Daoy (cell line): ENCODE measurements around the gene PSMC3. TPM values are rescaled to one million over a fixed set of nuclear protein-coding genes. Genes with fewer than 3 reads are reported as not detected.
A peak's percentile ranks its signal among the peaks of the same experiment; 100 is the strongest.

Experiments
- DNase-seq: peaks from one replicate; pipeline ENCODE4 v3.0.0-alpha.2; 2015; ENCODE audit warnings: low read depth
- total RNA-seq: library from RNA; depleted of rRNA; stranded (reverse); fragments of >200 nt; shearing (Covaris generic); gene quantifications from 2 replicates; pipeline ENCODE4 v1.2.3, GENCODE V29; 2014; rRNA removed

The PSMC3 gene
- total RNA-seq = 272 and 370 TPM in 2 replicates

DNA sequence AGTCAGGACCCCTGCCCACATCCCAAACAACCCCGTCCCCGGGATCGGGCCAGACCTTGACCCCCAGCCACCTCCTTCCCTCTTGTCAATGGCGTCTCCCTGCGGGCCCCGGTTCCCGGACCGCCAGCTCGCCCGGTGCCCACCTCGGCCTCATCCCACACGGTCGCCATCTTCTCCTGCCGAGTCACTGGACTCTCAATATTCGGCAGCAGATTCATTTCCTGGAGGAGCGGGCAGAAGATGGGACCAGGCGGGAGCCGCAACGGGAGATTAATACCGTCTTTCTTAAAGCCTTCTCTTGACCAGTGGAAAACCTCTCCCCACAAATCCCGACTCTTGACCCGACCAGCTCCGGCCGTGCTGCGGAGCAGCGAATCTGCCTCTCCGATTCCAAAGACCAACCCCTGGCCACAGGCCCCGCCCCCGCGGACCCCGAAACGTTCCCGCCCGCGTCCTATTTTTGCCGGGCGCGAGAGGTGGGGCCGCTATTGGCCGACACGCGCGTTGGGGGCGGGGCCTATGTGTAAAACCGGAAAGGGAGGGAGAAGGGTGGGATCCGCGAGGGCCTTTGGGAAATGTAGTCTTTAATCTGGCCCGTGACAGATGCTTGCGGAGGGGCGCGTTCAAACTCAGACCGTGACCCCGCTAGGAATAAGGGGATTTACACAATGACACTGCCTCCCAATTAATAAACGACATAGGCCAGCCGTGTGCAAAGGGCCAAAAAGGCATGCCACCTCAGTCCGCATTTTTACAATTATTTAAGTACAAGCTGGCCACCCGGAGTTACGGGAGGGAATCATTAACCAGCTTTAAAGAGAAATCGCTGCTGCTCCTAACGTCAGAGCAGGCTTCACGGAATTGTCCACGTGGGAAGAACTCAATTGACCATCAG lies at the start of gene PSMC3:
Gene PSMC3 (minus strand): TSS at position 378 of the 895 bp plus-strand sequence. CDS start 160 bp downstream, at position 218.
- DNase-seq = peak; percentile 97

DNA sequence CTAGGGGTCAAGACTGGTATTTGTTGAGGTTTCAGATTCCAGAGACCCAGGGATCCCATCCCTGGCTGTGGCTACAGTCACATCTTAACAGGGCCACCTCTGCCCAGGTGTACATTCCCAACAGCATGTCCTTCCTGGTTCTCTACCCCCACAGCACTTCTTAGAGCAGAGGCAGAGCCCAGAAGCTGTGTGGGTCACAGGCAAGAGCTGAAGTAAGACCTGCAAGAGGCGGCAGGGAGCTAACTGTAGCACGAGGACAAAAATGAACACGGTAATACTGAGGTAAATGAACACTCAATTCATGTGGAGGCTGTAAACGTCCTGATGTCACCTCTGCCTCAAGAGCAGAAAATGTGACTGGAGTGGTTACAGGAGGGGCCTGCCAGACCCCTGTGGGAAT lies 44.4 kb upstream of the PSMC3 start:
- DNase-seq = no peak

DNA sequence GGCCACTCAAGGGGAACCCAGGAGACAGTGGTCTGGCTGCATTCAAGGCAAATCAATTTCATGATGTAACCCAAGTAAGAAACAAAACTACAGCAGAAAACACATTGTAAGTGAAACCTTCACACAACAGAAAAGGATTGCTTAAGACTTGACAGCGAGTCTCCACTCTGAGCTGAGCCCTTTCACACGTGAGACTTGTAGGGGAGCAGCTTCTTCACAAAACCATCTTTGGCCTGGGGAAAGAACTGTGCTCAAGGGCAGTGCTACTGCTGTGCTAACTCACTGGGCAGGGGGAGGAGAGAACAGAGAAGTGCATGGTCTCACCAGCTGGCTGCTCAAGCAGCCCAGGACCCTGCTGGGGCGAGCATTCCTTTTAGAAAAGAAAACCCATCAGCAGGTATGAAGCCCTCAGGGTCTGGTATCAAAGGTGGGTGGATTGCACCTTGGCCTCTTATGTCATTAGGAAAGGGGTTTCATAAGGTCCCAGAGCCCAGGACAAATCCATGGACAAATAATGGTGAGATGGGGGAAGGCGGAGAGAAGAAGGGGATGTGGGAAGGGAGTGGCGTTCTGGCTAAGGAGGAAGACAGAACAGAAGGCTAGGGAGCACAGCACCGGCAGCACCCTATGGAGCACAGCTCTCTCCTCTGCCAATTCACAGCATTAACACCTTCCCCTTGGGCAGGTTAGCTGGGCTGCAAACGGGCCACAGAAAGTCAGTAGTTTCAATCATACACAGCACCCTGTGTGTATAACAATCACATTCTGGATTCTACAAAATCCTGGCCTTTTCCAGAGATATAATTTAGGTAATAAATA lies 43.3 kb upstream of the PSMC3 start:
- no peak for DNase-seq

DNA sequence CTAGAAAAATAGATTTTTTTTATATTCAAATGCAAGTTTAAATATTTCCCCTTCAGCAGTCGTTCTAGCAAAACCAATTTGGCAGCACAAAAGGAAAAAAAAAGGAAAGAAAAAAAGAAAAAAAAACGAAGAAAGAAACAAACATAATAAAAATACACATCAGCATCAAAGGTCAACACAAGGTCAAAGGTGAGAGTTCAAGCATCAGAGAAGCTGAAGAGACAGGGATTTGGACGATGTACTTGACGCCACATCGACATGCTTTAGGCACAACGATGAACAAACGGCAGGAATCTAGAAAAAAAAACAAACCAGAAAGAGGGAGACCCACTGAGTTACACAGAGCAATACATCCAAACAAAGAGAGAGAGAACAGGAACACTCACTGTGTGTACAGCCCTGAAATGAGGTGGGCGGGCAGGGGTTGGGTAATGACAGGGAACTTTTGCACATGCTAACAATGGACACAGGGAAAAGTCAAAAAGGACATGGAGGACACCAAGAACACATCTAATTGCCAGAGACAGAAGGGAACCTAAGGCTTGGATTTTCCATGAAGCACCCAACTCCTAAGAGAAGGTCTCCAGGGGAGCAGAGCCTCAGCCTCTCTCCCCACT lies 42.5 kb upstream of the PSMC3 start:
- DNase-seq = no peak

DNA sequence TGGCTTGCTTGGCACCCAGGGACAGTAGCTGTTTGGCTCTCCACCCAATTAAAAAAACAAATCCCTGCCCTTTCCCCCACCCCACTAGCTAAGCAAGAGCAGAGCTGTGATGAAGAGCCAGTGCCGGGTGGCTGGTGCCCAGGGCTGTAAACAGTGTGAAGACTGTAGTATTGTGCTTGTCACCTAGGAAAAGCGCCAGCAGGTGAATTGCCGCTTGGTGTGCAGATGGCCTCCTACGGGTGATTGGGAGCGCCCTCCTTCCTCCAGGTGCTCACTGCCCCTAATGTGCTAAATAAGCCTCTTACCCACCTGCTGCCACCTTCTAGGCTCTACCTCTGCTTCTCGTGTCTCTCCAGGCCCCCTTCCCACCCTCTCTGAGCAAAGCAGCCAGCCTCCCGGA lies 41.1 kb upstream of the PSMC3 start:
- no peak for DNase-seq

DNA sequence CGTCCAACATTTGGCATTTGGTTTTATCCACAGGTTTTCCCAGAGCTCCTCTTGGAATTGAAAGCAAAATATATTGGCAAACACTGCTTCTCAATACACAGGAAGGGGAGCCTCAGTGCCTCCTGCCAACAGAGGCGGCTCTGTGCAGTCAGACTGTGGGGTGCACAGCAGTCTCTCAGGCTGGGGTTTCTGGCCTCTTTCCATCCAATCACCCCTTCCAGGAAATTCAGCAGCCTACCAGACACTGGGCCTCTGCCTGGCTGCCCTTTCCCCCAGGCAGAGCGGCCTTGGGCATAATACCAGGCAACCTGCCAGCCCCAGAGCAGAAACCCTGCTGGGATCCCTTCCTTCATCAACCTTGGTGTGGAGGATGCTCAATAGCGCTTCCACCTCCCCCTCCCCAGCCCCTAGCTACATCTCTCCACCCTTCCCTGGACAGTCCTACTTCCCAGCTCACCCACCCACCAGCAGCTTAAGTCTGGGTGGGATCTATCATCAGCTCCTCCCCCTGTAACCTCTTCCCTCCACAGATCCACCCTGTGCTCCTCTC lies 40.5 kb upstream of the PSMC3 start:
- peak; percentile 40 for DNase-seq

DNA sequence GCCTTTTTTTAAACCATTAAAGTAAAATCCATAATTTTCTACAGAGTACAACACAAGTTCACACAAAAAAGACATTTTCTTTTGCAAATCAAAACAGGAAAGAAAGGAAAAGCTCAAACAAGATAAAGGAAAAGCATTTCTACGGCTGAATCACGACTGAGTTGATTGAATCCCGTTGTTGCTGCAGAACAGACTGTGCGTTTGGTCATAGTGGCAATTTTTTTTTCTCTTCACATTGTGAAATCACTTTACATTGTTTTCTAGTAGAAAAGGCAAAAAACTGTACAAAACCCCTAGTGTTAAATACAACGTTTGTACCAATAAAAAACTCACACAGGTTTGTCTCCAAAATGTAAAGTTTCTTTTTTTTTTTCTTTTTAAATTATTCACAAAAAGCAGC lies 40.0 kb upstream of the PSMC3 start:
- no peak for DNase-seq

DNA sequence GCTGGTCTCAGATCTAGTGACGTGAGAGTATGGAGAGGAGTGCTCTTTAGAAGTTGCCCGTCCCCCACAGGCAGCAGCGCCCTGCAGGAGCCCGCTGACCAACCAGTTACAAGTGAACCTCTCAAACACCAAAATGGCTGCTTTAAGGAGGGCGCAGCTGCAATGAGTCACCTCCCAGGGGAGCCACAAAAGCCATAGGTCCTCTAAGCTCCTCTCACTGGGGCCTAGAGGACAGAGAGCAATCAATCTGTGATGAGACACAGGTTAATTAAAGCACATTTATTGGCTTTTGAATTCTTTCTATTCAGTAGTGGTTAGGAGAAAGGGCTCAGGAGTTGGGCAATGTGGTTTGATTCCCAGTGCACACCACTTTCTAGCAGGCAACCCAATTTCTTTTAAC lies 38.2 kb upstream of the PSMC3 start:
- peak; percentile 58 for DNase-seq

DNA sequence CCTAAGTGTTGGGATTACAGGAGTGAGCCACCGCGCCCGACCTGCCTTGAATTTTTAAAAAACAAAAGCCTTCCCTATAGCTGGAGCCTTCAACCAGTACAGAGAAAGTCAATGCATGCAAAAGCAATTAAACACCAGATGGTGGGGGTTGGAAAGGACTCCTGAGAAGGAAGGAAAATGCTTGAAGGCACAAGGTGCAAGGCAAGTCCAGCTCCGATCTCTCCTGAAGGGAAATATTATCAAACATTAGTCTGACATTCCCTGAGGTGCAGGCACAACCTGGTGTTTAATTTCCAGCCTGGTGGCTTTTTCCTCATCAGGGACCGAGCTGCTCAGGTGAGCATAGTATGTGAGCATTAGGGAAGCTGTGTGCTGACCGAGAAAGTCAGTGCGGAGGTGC lies 35.6 kb upstream of the PSMC3 start:
- DNase-seq = no peak

DNA sequence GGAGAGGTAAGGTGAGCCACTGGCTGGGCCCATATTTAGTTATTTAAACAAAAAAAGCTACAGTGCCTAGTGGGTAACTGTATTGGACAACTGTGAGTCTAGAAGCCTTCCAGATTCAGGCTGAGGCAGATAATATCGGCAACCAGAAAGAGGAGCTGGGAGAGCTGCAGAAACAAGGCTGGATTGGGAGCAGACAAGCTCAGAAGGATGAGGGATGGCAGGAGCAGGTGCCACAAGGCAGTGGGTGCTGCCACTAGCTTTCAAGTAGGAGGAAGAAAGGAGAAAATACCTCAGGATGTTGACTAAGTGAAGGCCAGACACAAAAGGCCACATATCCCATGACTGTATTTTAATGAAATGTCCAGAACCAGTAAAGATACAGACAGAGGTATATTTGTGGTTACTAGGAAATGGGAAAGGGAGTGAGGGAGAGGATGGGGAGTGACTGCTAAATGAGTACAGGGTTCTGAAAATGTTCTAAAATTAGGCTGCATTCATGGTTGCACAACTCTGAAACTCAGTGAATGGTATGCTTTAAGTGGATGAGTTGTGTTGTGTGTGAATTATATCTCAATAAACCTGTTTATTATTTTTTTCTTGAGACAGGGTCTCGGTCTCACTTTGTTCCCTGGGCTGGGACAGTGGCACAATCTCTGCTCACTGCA lies 34.5 kb upstream of the PSMC3 start:
- DNase-seq = no peak

DNA sequence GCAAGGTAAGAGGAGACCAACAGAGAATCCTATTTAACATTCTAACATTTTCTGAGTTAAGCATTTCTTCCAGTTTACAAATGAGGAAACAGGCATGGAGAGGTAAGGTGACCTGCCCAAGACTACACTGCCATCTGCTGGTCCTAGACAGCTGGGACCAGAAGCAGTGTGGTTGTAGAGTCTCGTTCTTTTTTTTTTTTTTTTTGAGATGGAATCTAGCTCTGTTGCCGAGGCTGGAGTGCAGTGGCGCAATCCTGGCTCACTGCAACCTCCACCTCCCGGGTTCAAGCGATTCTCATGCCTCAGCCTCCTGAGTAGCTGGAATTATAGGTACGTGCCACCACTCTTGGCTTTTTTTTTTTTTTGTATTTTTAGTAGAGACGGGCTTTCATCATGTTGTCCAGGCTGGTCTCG lies 28.0 kb upstream of the PSMC3 start:
- DNase-seq = peak; percentile 79

DNA sequence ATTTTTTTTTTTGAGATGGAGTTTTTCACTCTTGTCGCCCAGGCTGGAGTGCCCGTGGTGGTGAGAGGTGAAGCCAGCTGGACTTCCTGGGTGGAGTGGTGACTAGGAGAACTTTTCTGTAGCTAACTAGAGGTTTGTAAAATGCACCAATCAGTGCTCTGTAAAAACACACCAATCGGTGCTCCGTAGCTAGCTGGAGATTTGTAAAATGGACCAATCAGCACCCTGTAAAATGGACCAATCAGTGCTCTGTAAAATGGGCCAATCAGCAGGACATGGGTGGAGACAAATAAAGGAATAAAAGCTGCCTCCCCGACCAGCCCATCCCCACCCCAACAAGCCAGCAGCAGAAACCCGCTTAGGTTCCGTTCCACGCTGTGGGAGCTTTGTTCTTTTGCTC lies 27.1 kb upstream of the PSMC3 start:
- no peak for DNase-seq

DNA sequence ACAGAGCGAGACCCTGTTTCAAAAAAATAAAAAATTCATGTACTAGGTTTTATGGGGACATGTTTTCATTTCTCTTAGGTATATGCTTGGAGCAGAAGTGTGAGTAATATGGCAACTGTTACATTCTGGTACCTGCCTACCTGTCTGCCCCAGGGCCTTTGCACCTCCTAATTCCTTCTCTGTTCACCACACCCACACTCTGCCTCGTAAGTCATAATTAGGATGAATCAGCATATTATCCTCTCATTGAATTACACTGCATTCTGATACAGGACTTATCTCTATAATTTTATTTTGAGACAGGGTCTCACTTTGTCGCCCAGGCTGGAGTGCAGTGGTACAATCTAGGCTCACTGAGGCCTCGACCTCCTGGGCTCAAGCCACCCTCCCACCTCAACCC lies 25.8 kb upstream of the PSMC3 start:
- DNase-seq = no peak

DNA sequence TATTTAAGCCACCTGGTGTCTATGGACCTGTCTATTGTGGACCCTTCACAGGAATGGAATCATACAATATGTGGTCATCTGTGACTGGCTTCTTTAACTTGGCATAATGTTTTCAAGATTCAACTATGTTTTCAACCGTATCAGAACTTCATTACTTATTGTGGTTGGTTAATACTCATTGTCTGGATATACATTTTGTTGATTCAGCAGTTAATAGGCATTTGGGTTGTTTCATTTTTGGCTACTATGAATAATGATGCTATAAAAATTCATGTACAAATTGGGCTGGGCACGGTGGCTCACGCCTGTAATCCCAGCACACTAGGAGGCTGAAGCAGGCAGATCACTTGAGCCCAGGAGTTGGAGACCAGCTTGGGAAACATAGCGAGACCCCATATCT lies 25.2 kb upstream of the PSMC3 start:
- no peak for DNase-seq

DNA sequence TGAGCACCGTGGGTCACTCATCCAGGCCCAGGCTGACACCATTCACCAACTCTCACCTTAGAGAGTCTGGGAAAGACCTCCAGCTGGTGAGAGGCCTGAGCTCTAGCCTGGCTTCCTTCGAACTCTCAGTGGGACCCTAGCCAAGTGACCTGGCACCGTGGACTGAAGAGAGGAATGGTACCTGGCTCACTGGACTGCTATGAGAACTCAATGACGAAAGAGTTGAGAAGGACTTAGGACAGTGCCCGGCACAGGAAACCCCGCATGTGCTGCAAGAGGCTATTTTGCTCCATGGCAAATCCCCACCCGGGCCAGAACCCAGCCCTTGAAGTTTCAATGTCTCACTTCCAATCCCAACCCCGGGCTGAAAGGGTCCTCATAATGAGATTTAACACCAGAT lies 23.3 kb upstream of the PSMC3 start:
- DNase-seq = no peak

DNA sequence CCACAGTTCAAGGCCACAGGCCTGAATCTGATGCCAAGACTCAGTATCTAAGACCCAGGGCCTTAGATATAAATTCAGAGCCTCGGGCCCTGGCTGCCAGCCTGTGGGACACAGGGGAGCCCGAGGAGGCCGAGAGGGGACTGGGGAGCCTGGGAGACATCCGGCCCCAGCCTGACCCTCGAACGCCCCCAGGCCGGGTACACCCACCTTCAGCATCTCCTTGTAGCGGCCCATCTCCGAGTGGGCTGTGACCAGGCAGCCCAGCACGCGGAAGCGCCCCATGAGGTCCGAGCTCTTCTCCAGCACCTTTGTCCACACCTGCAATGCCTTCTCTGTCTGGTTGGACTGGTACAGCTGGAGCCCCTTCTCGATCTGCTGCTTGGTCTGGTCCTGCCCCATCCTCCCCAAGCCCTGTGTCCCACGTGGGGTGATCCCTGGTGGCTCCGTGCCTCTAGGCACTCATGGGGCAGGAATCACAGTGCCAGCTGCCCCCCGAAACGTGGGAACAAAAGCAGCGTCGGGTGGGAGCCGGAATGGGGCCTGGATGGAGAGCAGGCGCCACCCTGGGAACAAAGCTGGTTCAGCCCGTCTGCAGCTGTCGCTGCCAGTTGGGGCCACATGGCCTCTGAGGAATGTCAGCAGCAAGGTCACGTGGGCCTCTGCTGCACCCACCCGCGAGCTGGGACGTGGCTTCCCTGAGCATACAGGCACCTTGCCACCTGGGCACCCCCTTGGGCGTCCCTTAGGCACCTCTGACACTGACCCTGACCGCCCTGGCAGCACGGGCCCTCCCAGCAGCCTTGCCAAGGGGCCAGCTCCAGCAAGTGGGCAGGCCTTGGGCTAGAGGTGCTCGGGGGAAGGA lies 22.6 kb upstream of the PSMC3 start, which contains the start of gene RAPSN:
Gene RAPSN (minus strand): TSS at position 571 of the 862 bp plus-strand sequence. CDS start 172 bp downstream, at position 399.
- DNase-seq = no peak

DNA sequence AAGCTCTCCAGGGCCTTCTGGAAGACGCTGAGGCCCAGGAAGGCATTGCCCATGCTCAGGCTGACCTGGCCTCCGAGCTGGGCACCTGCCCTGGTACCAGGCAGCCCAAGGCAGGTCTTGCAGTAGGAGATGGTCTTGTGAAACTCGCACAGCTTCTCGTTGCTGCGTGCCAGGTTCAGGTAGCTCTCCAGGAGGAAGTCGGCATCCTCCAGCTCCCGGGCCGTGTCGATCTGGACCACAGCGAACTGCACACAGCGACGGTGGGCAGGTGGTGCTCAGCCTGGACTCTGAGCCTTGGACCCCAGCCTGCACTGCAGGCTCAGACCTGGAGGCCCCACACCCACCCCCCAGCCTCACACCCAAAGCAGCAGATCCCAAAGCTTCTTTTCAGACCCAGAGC lies 21.7 kb upstream of the PSMC3 start:
- DNase-seq = no peak

DNA sequence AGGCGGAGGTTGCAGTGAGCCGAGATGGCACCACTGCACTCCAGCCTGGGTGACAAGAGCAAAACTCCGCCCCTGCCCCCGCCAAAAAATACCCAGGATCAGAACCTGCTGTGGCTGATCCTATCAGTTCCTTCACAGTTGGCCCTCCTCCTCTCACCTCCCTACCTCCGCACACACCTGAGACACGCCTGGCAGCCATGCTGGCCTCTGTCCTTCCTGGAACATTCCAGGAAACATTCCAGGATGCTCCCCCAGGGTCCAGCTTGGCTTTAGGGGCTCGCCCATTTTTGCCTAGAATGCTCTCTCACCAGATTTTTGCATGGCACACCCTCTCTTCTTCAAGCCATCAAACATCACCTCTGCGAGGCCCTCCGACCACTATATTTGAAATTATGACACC lies 20.6 kb upstream of the PSMC3 start:
- no peak for DNase-seq

DNA sequence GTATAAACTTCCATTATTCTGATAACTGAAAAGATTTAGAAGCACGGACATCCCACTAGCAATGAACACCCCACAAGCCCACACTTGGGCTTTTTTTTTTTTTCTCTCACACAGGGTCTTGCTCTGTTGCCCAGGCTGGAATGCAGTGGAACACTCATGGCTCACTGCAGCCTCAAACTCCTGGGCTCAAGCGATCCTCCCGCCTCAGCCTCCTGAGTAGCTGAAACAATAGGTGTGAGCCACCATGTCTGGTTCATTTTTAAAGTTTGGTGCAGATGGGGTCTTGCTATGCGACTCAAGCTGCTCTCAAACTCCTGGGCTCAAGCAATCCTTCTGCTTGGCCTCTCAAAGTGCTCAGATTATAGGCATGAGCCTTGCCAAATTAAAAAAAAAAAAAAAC lies 19.6 kb upstream of the PSMC3 start:
- DNase-seq = no peak

DNA sequence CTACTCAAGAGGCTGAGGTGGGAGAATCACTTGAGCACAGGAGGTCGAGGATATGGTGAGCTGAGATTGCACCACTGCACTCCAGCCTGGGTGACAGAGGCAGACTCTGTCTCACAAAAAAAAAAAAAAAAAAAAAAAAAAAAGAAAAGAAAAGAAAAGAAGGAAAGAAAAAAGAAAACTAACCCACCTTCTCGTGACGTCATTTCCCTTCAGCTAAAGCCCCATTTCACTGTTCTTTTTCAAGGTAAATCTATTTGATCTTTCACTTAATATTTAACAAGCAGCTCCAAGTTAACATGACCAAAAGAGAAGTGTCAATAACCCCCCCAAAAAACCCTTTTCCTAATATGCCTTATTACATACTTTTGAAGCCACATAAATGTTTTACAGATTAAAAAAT lies 17.6 kb upstream of the PSMC3 start:
- DNase-seq = no peak
